HepG2 (cell line): ENCODE results near the gene ASXL1. TPM values are rescaled to one million over a fixed set of nuclear protein-coding genes. Genes with fewer than 3 reads are reported as not detected.

Experiments
- ARNT ChIP-seq: fragments of 450-650 bp; IDR thresholded peaks from 2 replicates; pipeline ENCODE4 v1.6.1; 2017
- ATF4 ChIP-seq, 2 experiments: fragments of 450-650 bp in 1 of 2; sonication (generic) in 1 of 2; formaldehyde crosslinking; IDR thresholded peaks; 2 replicates each; pipeline versions ENCODE4 v1.5.0 to v1.8.0; 2020 to 2022; ENCODE audit warnings: mild to moderate bottlenecking in 1 of 2, missing genetic modification reagents in 1 of 2
- ERF ChIP-seq: IDR thresholded peaks from 2 replicates; pipeline ENCODE4 v1.6.1; 2018; ENCODE audit warnings: missing biosample characterization, missing genetic modification reagents
- GATA4 ChIP-seq: sonication (generic); IDR thresholded peaks from 2 replicates; pipeline ENCODE4 v1.6.1; 2016; ENCODE audit warnings: antibody characterized with exemption, low read depth, borderline replicate concordance
- GATAD2A ChIP-seq: IDR thresholded peaks from 2 replicates; pipeline ENCODE4 v1.6.1; 2016
- IKZF4 ChIP-seq: sonication (generic); formaldehyde crosslinking; IDR thresholded peaks from 2 replicates; pipeline ENCODE4 v1.5.1; 2020; ENCODE audit warnings: borderline replicate concordance, mild to moderate bottlenecking, low read depth, missing genetic modification reagents; ENCODE audit errors: not compliant biosample characterization
- IKZF5 ChIP-seq: IDR thresholded peaks from 2 replicates; pipeline ENCODE4 v1.6.1; 2018; ENCODE audit warnings: missing genetic modification reagents, mild to moderate bottlenecking, missing compliant biosample characterization
- MTF2 ChIP-seq: sonication (generic); formaldehyde crosslinking; IDR thresholded peaks from 2 replicates; pipeline ENCODE4 v1.5.0; 2020; ENCODE audit warnings: missing genetic modification reagents, borderline replicate concordance
- MXD1 ChIP-seq: sonication (generic); formaldehyde crosslinking; IDR thresholded peaks from 2 replicates; pipeline ENCODE4 v1.4.0; 2020; ENCODE audit warnings: mild to moderate bottlenecking, missing genetic modification reagents
- NAIF1 ChIP-seq: sonication (generic); formaldehyde crosslinking; IDR thresholded peaks from 2 replicates; pipeline ENCODE4 v1.5.0; 2020; ENCODE audit warnings: mild to moderate bottlenecking, missing genetic modification reagents, borderline replicate concordance
- SNAPC5 ChIP-seq: sonication (generic); formaldehyde crosslinking; IDR thresholded peaks from 2 replicates; pipeline ENCODE4 v1.8.1; 2023; ENCODE audit warnings: mild to moderate bottlenecking, missing genetic modification reagents, borderline replicate concordance
- SP4 ChIP-seq: sonication (generic); formaldehyde crosslinking; IDR thresholded peaks from 2 replicates; pipeline ENCODE4 v1.8.1; 2023; ENCODE audit warnings: mild to moderate bottlenecking, missing genetic modification reagents
- TAF15 ChIP-seq: fragments of 200-400 bp; formaldehyde crosslinking; IDR thresholded peaks from one replicate; pipeline ENCODE4 v1.6.1; 2018; ENCODE audit warnings: mild to moderate bottlenecking, low read depth, low read length; ENCODE audit not compliant: poor library complexity, severe bottlenecking
- TBX2 ChIP-seq: sonication (generic); formaldehyde crosslinking; IDR thresholded peaks from 2 replicates; pipeline ENCODE4 v1.5.0; 2020; ENCODE audit warnings: missing genetic modification reagents, mild to moderate bottlenecking, borderline replicate concordance
- TEAD2 ChIP-seq: sonication (generic); formaldehyde crosslinking; IDR thresholded peaks from 2 replicates; pipeline ENCODE4 v1.9.0; 2021; ENCODE audit warnings: missing genetic modification reagents
- TRIM24 ChIP-seq: sonication (generic); formaldehyde crosslinking; IDR thresholded peaks from 2 replicates; pipeline ENCODE4 v1.8.0; 2022; ENCODE audit warnings: mild to moderate bottlenecking, missing genetic modification reagents
- ZBTB38 ChIP-seq: sonication (generic); formaldehyde crosslinking; IDR thresholded peaks from 2 replicates; pipeline ENCODE4 v1.5.1; 2020; ENCODE audit warnings: mild to moderate bottlenecking, missing genetic modification reagents
- ZNF263 ChIP-seq: sonication (generic); formaldehyde crosslinking; IDR thresholded peaks from 2 replicates; pipeline ENCODE4 v1.4.0; 2020; ENCODE audit warnings: missing genetic modification reagents
- ZNF496 ChIP-seq: sonication (generic); formaldehyde crosslinking; IDR thresholded peaks from 2 replicates; pipeline ENCODE4 v1.8.1; 2023; ENCODE audit warnings: mild to moderate bottlenecking, moderate library complexity, missing genetic modification reagents; ENCODE audit not compliant: insufficient replicate concordance
- ZNF512 ChIP-seq: sonication (generic); formaldehyde crosslinking; IDR thresholded peaks from 2 replicates; pipeline ENCODE4 v1.4.0; 2020; ENCODE audit warnings: mild to moderate bottlenecking, missing genetic modification reagents
- ZNF552 ChIP-seq: sonication (generic); formaldehyde crosslinking; IDR thresholded peaks from 2 replicates; pipeline ENCODE4 v1.9.0; 2022; ENCODE audit warnings: missing genetic modification reagents, mild to moderate bottlenecking, borderline replicate concordance
- ZNF558 ChIP-seq: sonication (generic); formaldehyde crosslinking; IDR thresholded peaks from 2 replicates; pipeline ENCODE4 v1.9.0; 2022; ENCODE audit warnings: mild to moderate bottlenecking, missing genetic modification reagents, borderline replicate concordance
- ZNF580 ChIP-seq: IDR thresholded peaks from 2 replicates; pipeline ENCODE4 v1.6.1; 2016; ENCODE audit warnings: low read depth, borderline replicate concordance
- polyA plus RNA-seq, 8 experiments: library from polyadenylated mRNA; depleted of rRNA in 3 of 8; stranded (reverse) in 7 of 8; unstranded in 1 of 8; fragments of >200 nt; fragmentation: Illumina TruSeq in 4 of 8; extraction: Trizol in 4 of 8; gene quantifications; 2 replicates each; pipeline versions ENCODE4 v1.2.1 to v1.2.3, GENCODE V29; 2011 to 2016; ENCODE audit warnings: low read depth in 4 of 8, missing spikeins in 1 of 8, mixed read lengths in 1 of 8; ENCODE audit not compliant: insufficient read depth in 1 of 8
- total RNA-seq, 5 experiments: library from RNA; depleted of rRNA; stranded (reverse); fragments of >200 nt; fragmentation: Illumina TruSeq; extraction: Trizol; gene quantifications; 2 replicates each; pipeline ENCODE4 v1.2.3, GENCODE V29; 2016; ENCODE audit warnings: low read depth in 1 of 5

ASXL1 gene
- total and polyA plus RNA-seq, 2 of the 13 experiments (the other 11 are each of a cell fraction or from before 2014, with no cell fraction given), result 62.1 to 74.8 TPM

GRCh38 chr20:32357375-32357868, 709 bp upstream of the ASXL1 start (continued):
- TF ChIP-seq ATF4 (CRISPR knock-in tag; IDR thresholded peaks at IDR 0.05) (no peak; a peak in 1 of 4 replicates), GATA4 (no peak), TEAD2 (no peak), ZNF496 (CRISPR knock-in tag) (no peak), ZNF558 (CRISPR knock-in tag) (no peak), TRIM24 (CRISPR knock-in tag) (no peak), ERF (CRISPR knock-in tag) (no peak), MTF2 (CRISPR knock-in tag) (0 out of 2 replicates have a peak, but pooled peaks have one; percentile 75), ZNF263 (CRISPR knock-in tag) (no peak), SP4 (no peak), ZBTB38 (CRISPR knock-in tag) (no peak), ZNF512 (CRISPR knock-in tag) (no peak; the same call in 1 of the 2 replicates), TAF15 (no peak), IKZF4 (no peak), NAIF1 (CRISPR knock-in tag) (no peak), SNAPC5 (CRISPR knock-in tag) (no peak), MXD1 (CRISPR knock-in tag) (no peak), GATAD2A (CRISPR knock-in tag) (no peak), ARNT (no peak), ZNF552 (CRISPR knock-in tag) (no peak; the same call in 1 of the 2 replicates), ZNF580 (CRISPR knock-in tag) (no peak; the same call in 1 of the 2 replicates), IKZF5 (no peak), TBX2 (no peak)
